Left kidney (tissue), 2 donors: ENCODE data around the gene SLC25A43. TPM values are rescaled to one million over a fixed set of nuclear protein-coding genes. Genes with fewer than 3 reads are reported as not detected.
"Not testable (repeated sequence)": the region's sequence is repeated elsewhere in the genome, so short reads cannot be mapped to it uniquely, and the experiment has no call there.

Source experiments
- DNase-seq: peaks from one replicate; pipeline ENCODE4 v3.0.0-alpha.2; 2013
- polyA plus RNA-seq: library from polyadenylated mRNA; unstranded; fragments of 120-200 nt; gene quantifications from one replicate; pipeline ENCODE4 v1.2.1, GENCODE V29; 2013; ENCODE audit not compliant: insufficient read length

The SLC25A43 gene
- polyA plus RNA-seq, 1 donor: 7.4 TPM

- no peak for DNase-seq
Observed at GRCh38 chrX:119406776-119407175, 7.6 kb downstream of the SLC25A43 start.

- DNase-seq: no peak
Observed at GRCh38 chrX:119407681-119408080, 8.5 kb downstream of the SLC25A43 start.

DNA sequence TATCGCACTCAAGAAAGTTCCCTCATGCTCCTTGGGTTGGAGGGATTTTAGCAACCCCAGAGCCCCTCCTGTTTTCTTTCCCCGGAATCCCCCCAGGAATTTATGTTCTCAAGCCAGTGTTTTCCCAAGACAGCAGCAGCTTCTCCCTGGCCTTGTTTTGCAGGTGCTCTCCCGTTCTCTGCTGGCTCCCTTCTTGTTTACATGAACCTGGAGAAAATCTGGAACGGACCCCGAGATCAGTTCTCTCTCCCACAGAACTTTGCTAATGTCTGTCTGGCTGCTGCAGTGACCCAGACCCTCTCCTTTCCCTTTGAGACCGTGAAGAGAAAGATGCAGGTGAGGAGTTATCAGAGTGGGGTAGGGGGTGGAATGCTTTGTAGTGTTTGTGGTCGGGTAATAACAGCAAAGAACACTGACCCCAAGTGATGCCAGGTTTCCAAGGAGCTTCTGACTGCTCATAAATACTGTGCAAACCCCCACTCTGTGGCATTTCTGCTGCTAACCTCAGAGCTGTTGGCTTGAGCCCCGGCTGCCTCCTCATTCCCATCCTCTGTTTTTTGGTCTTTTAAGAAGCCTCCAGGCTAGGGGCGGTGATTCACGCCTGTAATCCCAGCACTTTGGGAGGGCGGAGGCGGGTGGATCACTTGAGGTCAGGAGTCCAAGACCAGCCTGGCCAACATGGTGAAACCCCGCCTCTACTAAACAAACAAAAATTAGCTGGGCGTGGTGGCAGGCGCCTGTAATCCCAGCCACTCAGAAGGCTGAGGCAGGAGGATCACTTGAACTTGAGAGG lies 11.1 kb downstream of the SLC25A43 start:
- DNase-seq: no peak

DNA sequence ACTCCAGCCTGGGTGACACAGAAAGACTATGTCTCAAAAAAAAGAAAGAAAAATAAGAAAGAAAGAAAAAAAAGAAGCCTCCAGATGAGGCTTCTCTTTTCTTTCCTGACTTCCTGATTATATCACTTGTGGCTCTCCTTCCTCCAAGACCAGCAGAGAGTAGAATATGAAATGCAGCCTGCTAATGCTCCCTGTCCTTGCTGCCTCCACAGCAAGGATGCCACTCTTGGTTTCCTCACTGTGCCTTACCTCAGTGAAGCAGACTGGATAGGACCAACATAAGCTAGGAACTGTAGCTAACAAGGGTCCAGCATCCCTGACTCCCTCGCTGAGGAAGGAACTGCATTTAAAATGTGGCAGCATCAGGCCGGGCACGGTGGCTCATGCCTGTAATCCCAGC lies 11.7 kb downstream of the SLC25A43 start:
- no peak for DNase-seq

- no peak for DNase-seq
Observed at GRCh38 chrX:119411959-119412358, 12.8 kb downstream of the SLC25A43 start.

- no peak for DNase-seq
Observed at GRCh38 chrX:119417376-119417775, 18.2 kb downstream of the SLC25A43 start.

DNA sequence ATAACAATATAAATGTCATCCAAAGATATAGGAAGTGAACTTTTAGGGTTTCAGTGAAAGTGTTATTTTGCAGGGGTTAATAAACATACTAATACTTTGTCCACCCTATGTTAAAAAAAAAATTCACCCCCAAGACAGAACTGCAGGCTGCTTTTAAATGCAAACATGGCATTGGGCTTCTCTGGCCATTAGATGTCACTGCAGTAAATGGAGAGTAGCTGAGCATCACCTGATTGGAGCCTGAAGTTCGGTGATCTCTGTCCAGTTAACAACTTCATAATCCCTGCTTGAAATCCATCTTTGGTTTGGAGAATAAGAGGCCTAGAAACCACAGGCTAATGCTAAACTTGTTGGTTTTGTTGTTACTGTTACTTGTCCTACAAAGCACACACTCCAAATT lies 18.7 kb downstream of the SLC25A43 start:
- DNase-seq: no peak

GRCh38 chrX:119419146-119419545 lies 20.0 kb downstream of the SLC25A43 start:
- no peak for DNase-seq

DNA sequence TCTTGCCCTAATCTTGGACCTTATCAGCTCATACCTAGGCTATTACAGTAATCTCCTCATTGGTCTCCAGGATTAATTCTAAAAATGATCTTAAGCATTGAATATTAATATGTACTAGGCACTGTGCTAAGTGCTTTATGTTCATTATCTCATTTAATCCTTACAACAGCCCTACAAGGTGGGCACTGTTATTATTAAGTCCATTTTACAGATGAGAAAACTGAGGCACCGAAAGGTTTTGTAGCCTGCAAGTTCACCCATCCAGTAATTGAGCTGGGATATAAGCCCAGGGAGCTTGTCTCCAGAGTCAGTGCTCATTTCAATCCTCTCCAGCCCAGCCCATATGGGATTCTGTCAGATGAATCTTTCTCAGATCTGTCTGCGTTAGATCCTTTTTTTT lies 20.8 kb downstream of the SLC25A43 start:
- DNase-seq: no peak

DNA sequence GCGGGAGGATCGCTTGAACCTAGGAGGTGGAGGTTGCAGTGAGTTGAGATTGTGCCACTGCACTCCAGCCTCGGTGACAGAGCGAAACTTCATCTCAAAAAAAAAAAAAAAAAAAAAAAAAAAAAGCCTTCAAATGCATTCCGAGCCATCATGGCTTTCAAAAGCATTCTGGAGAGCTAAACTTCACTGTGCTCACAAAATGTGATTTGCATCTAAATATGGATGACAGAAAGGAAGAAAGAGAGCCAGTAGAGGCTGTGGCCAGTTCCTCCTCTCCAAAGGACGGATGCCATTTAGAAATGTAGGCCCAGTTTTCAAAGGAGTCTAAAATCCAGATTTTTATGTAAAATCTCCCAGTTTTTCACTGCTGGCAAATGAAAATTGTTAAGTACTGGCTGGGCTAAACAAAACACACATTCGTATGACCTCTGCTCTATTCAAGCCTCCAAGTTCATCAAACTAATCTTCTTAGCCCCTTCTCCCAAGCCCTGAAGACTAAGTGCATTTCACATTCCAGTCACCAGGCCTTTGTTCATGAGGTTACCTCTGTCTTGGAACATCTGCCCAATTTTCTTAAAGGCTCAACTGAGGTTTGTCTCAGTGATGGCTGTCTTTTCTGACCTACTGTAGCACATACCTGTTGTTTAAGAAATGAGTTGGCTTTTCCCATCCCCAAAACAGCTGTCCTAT lies 22.0 kb downstream of the SLC25A43 start:
- DNase-seq: no peak

GRCh38 chrX:119423631-119424030 lies 24.5 kb downstream of the SLC25A43 start:
- DNase-seq: no peak

DNA sequence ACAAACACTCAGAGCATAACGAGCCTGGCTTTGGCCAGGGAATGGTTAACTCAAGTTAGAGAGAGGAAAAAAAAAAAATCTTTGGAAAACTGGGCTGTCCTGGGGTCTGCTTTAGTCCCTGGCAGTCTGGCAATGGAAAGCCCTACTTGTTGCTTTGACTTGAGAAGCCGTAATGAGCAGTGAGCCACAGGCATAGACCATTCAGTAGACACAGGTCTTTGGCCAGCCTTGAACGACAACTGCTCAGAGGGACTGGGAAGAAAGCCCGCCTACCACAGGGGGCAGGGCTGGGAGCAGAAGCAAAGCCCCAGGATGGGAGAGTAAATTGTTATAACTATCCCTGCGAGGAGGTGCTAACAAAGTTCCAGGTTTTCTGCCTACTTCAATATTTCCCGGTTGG lies 25.9 kb downstream of the SLC25A43 start:
- no peak for DNase-seq

GRCh38 chrX:119427024-119427794 lies 28.1 kb downstream of the SLC25A43 start:
- no peak for DNase-seq

GRCh38 chrX:119427795-119428185 lies 28.7 kb downstream of the SLC25A43 start:
- no peak for DNase-seq

GRCh38 chrX:119429471-119429870 lies 30.3 kb downstream of the SLC25A43 start:
- no peak for DNase-seq

DNA sequence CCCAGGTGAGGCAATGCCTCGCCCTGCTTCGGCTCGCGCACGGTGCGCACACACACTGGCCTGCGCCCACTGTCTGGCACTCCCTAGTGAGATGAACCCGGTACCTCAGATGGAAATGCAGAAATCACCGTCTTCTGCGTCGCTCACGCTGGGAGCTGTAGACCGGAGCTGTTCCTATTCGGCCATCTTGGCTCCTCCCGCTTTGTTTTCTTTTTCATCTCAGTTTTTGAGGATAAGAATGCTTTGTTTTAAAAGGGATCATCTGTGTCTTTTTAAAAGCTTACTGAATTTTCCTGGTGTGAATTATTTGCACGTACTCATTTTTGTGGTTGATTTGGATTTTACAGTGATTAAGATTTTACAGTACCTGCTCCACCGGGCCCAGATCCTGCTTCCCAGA lies 42.2 kb downstream of the SLC25A43 start:
- not testable (repeated sequence) for DNase-seq

GRCh38 chrX:119442286-119442685 lies 43.1 kb downstream of the SLC25A43 start:
- no peak for DNase-seq

GRCh38 chrX:119453202-119453601 lies 54.1 kb downstream of the SLC25A43 start:
- no peak for DNase-seq

- no peak for DNase-seq
Observed at GRCh38 chrX:119455264-119455663, 56.1 kb downstream of the SLC25A43 start.

- no peak for DNase-seq
Observed at GRCh38 chrX:119459181-119459580, 60.0 kb downstream of the SLC25A43 start.

GRCh38 chrX:119465555-119465954 lies 66.4 kb downstream of the SLC25A43 start:
- DNase-seq: no peak

- DNase-seq: no peak
Observed at GRCh38 chrX:119466970-119467369, 67.8 kb downstream of the SLC25A43 start.

- no peak for DNase-seq
Observed at GRCh38 chrX:119467433-119467832, 68.3 kb downstream of the SLC25A43 start.
